Renal cortex interstitium (tissue), 11 donors: ENCODE measurements around the gene FMO2. TPM values are rescaled to one million over a fixed set of nuclear protein-coding genes. Genes with fewer than 3 reads are reported as not detected.
"Not testable (repeated sequence)": the region's sequence is repeated elsewhere in the genome, so short reads cannot be mapped to it uniquely, and the experiment has no call there.

ENCODE experiments used
- DNase-seq, 11 donors: peaks; one replicate each; pipeline ENCODE4 v3.0.0-alpha.2; 2013; ENCODE audit warnings: low read depth in 9 of 11, low spot score in 4 of 11; ENCODE audit errors: extremely low read depth in 1 of 11
- polyA plus RNA-seq, 3 donors: library from polyadenylated mRNA; unstranded; fragments of 120-200 nt; gene quantifications; one replicate each; pipeline ENCODE4 v1.2.1, GENCODE V29; 2013; ENCODE audit not compliant: insufficient read length in 3 of 3

FMO2 gene
- polyA plus RNA-seq, 3 donors, result 0.46 to 2.8 (median 1.4) TPM

DNA sequence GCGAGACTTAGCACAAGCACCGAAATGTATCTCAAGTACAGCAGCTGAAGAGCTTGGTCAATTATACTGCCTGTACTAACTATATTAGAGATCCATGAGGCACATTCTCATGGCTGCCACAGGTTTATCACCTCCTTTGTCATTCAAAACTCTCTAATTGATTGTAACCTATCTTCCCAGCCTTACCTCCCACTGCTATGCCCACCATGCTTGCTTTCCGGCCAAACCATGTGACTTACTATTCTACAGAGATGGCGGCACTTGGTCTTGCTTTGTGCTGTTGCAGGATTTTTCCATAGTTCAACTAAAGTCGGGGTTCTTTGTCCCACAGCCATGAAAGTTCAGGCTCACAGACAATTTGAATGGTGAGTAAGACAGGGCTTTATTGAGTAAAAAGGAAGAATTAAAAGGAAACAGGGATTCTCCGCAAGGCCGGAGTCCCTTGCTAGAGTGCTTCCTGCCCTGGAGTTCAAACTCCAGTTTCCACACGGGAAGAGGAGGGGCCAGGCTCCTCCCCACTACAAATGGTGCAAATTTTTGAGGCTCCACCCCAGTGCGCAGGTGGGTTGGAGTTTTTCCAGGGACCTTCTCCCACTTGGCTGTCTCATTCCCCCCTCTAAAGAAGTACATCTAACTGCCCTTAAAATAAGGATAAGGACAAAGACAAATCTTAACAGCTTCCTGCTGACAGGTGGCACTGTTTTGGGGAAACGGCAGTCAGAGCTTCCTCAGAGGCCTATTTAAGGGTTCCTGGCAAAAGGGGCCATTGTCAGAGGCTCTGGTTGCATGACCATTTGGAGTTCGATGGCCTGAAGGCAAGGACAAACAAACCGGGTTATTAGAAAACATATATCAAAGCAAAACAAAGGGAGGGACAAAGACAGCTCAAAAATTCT is 28.7 kb downstream of the FMO2 start:
- DNase-seq, result no peak

GRCh38 chr1:171217658-171218443 is 32.8 kb downstream of the FMO2 start:
- no peak for DNase-seq

DNA sequence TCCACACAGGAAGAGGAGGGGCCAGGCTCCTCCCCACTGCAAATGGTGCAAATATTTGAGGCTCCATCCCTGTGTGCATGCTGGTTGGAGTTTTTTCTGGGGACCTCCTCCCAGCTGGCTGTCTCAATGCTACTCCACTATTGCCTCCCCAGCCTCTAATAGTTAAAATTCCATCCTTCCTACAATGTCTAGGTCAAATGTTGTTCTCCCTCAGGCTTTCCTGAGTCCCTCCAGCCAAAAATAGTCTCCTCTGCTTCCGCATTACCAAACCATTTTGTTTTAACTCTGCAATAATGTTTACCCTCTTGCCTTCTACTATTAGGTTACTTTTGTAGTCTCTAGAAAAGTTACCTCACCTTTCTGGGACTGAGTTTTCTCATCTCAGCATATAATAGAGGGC is 33.6 kb downstream of the FMO2 start:
- no peak for DNase-seq

GRCh38 chr1:171219346-171220080 is 34.4 kb downstream of the FMO2 start:
- no peak for DNase-seq

DNA sequence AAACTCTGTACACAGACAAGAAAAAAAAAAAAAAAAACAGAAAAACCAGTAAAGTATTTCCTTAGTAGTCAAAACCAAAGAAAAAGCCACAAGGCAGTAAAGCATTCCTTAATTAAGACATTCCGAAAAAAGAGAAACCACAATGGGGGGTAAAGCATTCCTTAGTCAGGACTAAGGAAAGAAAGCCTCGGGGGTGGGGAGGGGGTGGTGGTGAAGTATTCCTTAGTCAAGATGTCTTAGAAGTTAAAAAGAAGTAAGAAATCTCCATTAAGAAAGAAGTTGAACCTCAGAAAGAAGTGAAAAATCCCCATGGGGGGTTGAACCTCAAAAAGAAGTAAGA is 35.0 kb downstream of the FMO2 start:
- no peak for DNase-seq

DNA sequence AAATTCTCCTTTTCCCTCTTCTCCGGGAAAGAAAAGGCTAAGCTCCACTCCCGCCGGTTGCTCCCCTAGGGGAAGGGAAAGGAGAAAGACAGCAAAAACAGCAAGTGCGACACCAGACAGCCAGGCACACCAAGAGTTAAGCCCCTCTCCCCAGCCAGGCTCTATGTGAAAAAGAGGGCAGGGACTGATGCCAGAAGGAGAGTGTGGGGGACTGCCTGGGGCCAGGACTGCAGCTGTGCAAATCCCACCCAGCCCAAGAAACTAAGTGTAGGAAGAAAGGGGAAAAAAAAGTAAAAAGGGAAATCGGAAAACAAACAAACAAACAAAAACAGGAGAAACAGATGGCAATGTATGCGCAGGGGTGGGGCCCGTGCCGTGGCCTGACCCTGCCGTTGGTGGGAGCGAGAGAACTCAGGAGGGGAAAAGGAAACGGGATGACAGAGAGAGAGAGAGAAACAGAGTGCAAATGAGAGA is 35.5 kb downstream of the FMO2 start:
- DNase-seq, result peak in 7 of 11 donors; percentile 22 to 40 (median 37)

- DNase-seq, result no peak
These were observed 36.8 kb downstream of the FMO2 start for GRCh38 chr1:171221665-171222591.

- peak in 8 of 11 donors; percentile 18 to 59 (median 41) for DNase-seq
These were observed 37.8 kb downstream of the FMO2 start for GRCh38 chr1:171222936-171223335.

GRCh38 chr1:171224257-171224656 is 39.2 kb downstream of the FMO2 start:
- not testable (repeated sequence) for DNase-seq

- peak in 6 of 11 donors; percentile 35 to 74 (median 52) for DNase-seq
These were observed 41.8 kb downstream of the FMO2 start for GRCh38 chr1:171226747-171227370.

DNA sequence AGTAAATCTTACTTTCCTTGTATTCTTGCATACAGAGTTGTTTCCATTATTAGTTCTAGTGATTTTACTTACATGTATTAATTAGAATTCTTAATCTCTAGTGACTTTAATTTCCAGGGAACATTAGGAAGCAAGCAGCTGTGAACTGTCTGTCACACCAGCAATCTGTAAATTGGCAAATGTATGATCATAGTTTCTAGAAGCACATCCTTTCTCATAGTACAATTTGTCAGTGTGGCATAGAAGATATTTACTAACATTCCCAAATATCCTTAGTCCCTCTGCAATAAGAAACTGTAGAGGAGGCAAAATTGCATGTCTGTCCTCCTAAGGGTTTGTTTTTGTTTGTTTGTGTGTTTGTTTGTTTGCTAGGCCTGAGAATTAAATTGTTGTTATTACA is 46.2 kb downstream of the FMO2 start:
- DNase-seq, result no peak

- DNase-seq, result no peak
These were observed 48.1 kb downstream of the FMO2 start for GRCh38 chr1:171233183-171233582.

DNA sequence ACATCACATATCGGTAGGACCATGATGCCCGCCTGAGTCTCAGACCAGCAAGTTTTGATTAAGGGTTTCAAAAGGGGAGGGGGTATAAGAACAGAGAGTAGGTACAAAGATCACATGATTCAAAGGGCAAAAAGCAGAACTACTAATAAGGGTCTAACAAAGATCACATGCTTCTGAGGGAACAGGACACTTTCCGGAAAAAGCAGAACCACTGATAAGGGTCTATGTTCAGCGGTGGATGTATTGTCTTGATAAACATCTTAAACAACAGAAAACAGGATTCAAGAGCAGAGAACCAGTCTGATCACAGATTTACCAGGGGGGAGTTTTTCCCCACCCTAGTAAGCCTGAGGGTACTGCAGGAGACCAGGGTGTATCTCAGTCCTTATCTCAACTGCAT is 51.1 kb downstream of the FMO2 start:
- DNase-seq, result not testable (repeated sequence)

GRCh38 chr1:171243878-171244277 is 58.8 kb downstream of the FMO2 start:
- DNase-seq, result no peak

DNA sequence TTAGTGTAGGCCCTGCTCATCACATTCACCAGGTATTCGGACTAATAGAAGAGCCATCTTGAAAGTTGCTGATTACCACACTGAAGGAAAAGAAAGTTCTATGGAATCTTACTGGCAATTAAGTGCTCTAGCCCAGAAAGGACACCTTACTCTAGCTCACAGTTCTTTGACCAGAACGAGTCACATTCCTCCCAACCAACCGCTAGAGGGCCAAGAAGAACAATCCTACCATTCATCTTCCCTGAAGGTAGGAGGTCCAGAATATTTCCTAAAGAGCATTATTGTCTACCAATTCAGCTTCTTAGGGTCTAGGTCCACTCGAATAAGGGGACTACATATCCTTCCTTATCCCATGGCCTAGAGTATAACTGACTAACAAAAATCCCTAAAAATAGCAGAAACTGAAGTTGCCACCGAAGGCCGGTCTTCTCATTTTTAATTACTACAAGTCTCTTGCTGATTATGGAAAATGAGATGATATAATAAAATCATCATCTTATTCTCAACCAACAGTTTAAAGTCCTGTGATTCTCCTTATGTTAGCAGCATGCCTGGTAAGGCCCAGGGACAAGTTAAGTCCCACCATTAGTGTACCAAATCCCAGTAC is 60.5 kb downstream of the FMO2 start:
- DNase-seq, result no peak

- no peak for DNase-seq
These were observed 62.4 kb downstream of the FMO2 start for GRCh38 chr1:171247501-171247900.

DNA sequence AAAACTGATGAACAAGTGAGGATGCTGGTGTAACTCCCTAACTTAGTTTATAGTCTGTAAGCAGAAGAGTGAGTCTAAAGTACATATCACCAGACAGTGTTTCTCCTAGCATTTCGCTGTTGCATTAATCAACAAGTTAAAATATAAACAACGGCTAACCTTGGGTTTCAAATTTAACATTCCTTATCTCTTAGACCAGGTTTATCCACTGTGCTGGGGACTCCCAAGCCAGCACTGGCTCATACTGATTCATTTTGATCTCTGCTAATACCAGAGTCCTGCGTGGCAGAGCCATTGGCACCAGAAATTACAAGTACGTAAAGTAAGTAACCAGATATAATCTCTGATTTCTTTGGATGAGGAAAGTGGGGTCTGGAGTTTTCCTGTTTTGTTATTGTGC is 63.2 kb downstream of the FMO2 start, which contains the start of gene FMO1:
TSS of gene FMO1 (plus strand) at position 193 of the 400 bp plus-strand sequence. CDS start 9,594 bp downstream, outside the sequence.
- no peak for DNase-seq
